Esophagus muscularis mucosa (tissue), 4 donors: ENCODE measurements around the gene ANO10.

ENCODE experiments used
- CTCF ChIP-seq, 3 experiments: fragments of 200-600 bp in 2 of 3; fragments of 450-650 bp in 1 of 3; sonication (generic) in 2 of 3; IDR thresholded peaks; one replicate each; pipeline ENCODE4 v1.5.1; 2017 to 2019; ENCODE audit warnings: antibody characterized with exemption in 3 of 3, mild to moderate bottlenecking in 2 of 3, moderate library complexity in 1 of 3
- EP300 ChIP-seq: sonication (generic); formaldehyde crosslinking; IDR thresholded peaks from one replicate; pipeline ENCODE4 v1.6.1; 2017; ENCODE audit warnings: antibody characterized with exemption
- POLR2A ChIP-seq: fragments of 450-650 bp; IDR thresholded peaks from one replicate; pipeline ENCODE4 v1.6.1; 2017; ENCODE audit warnings: antibody characterized with exemption, moderate library complexity, mild to moderate bottlenecking, low read depth

DNA sequence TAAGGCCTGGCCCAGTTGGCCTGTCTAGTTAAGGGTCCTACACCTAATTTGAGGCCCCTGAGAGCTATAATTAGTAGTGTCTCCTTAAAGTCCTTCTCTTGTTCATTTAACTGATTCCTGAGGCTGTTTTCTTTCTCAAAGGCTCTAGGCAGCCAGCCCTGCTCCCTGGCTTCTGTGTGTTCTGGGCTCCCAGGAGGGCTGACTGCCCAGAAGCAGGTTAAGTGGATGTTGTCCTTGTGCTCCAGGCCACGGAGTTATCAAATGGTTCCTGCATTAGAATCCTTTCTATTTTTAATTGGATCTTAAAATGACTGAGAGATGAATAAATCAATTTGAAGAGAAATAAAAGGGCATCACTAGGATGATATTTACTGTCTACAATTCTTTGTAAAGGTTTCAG lies 195.4 kb downstream of the ANO10 start:
- TF ChIP-seq EP300 (no peak), CTCF (IDR thresholded peaks at IDR 0.05) (no peak), POLR2A (no peak)
